Karpas-422 (cell line): ENCODE data around the gene P2RX3. TPM values are rescaled to one million over a fixed set of nuclear protein-coding genes. Genes with fewer than 3 reads are reported as not detected.
"Not testable (repeated sequence)": the region's sequence is repeated elsewhere in the genome, so short reads cannot be mapped to it uniquely, and the experiment has no call there.

Experiments used
- DNase-seq: peaks from one replicate; pipeline ENCODE4 v3.0.0-alpha.2; 2015
- H2AFZ ChIP-seq: fragments of 200-600 bp; sonication (generic); 2 replicates; pipeline ENCODE4 v1.6.1; 2014; ENCODE audit warnings: antibody characterized with exemption, low read length, mixed read lengths
- H3K27ac ChIP-seq: fragments of 200-600 bp; sonication (generic); 2 replicates; pipeline ENCODE4 v1.5.1; 2014; ENCODE audit warnings: mild to moderate bottlenecking, low read length, moderate library complexity
- H3K27me3 ChIP-seq: fragments of 200-600 bp; sonication (generic); 2 replicates; pipeline ENCODE4 v1.6.1; 2014; ENCODE audit warnings: low read length, mixed read lengths
- H3K36me3 ChIP-seq: fragments of 200-600 bp; sonication (generic); 2 replicates; pipeline ENCODE4 v1.6.1; 2014; ENCODE audit warnings: low read length, mixed read lengths; ENCODE audit not compliant: insufficient read depth
- H3K4me1 ChIP-seq: fragments of 200-600 bp; sonication (generic); 2 replicates; pipeline ENCODE4 v1.6.1; 2014; ENCODE audit warnings: mild to moderate bottlenecking, low read length, mixed read lengths
- H3K4me2 ChIP-seq: fragments of 200-600 bp; sonication (generic); 2 replicates; pipeline ENCODE4 v1.6.1; 2014; ENCODE audit warnings: low read length, low read depth, mild to moderate bottlenecking; ENCODE audit not compliant: poor library complexity, severe bottlenecking
- H3K4me3 ChIP-seq: fragments of 200-600 bp; sonication (generic); 2 replicates; pipeline ENCODE4 v1.5.1; 2014; ENCODE audit warnings: mild to moderate bottlenecking, antibody characterized with exemption, low read length, mixed read lengths
- H3K79me2 ChIP-seq: fragments of 200-600 bp; sonication (generic); 2 replicates; pipeline ENCODE4 v1.6.1; 2014; ENCODE audit warnings: mild to moderate bottlenecking, low read length, mixed read lengths
- H3K9ac ChIP-seq: fragments of 200-600 bp; sonication (generic); 2 replicates; pipeline ENCODE4 v1.6.0; 2014; ENCODE audit warnings: low read length
- H3K9me2 ChIP-seq: fragments of 200-600 bp; sonication (generic), shearing (Covaris generic); replicated peaks from 2 replicates; pipeline ENCODE4 v1.6.0; 2014; ENCODE audit warnings: mild to moderate bottlenecking, low read length, moderate library complexity; ENCODE audit not compliant: insufficient read depth
- H3K9me3 ChIP-seq: fragments of 300-700, 200-600 bp; sonication (generic); 2 replicates; pipeline ENCODE4 v1.6.1; 2014; ENCODE audit warnings: low read length, mixed read lengths
- H4K20me1 ChIP-seq: fragments of 200-600 bp; sonication (generic); 2 replicates; pipeline ENCODE4 v1.6.1; 2014; ENCODE audit warnings: mild to moderate bottlenecking, antibody characterized with exemption, low read length, low read depth; ENCODE audit not compliant: insufficient read depth
- total RNA-seq: library from RNA; depleted of rRNA; stranded (reverse); fragments of >200 nt; shearing (Covaris generic); gene quantifications from 2 replicates; pipeline ENCODE4 v1.2.3, GENCODE V29; 2014; ENCODE audit warnings: low replicate concordance; rRNA removed

The P2RX3 gene
- total RNA-seq: not detected in 2 replicates

DNA sequence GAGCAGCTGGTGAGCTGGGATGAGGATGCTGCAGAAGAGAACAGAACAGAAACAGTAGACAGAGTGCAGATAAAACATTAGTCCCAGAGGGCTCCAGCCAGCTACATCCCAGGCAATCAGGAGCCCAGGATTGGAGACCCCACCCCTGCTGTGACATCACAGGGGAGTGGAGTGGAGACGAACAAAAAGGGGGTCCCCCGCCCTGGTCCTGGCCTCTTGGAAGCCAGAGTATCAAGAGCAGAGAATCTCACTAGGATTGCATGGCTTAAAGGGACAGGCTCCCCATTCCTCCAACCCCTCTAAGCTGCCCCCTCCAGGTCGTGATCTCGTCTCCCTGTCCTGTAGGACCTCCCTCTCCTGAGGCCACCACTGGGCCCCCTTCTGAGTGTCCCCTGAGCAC is at the start of gene P2RX3:
TSS of gene P2RX3 (plus strand) at position 211 of the 400 bp plus-strand sequence. CDS start 199 bp downstream, outside the sequence.
- Histone ChIP-seq H3K79me2 (peaks cover 28% of the 10 kb centered on the region), H2AFZ (no peak within 1 kb of the TSS), H3K9me2 (no peaks in the 10 kb centered on the region), H3K27ac (no peak within 1 kb of the TSS), H3K4me3 (no peak within 1 kb of the TSS), H3K27me3 (no peaks in the 10 kb centered on the region), H4K20me1 (no peaks in the 10 kb centered on the region; the same call in 1 of the 2 replicates), H3K9ac (no peak within 1 kb of the TSS), H3K4me2 (no peak within 1 kb of the TSS), H3K36me3 (peaks cover 11% of the 10 kb centered on the region; the same call in 1 of the 2 replicates), H3K4me1 (peaks cover 37% of the 10 kb centered on the region), H3K9me3 (no peaks in the 10 kb centered on the region)
- DNase-seq: no peak

DNA sequence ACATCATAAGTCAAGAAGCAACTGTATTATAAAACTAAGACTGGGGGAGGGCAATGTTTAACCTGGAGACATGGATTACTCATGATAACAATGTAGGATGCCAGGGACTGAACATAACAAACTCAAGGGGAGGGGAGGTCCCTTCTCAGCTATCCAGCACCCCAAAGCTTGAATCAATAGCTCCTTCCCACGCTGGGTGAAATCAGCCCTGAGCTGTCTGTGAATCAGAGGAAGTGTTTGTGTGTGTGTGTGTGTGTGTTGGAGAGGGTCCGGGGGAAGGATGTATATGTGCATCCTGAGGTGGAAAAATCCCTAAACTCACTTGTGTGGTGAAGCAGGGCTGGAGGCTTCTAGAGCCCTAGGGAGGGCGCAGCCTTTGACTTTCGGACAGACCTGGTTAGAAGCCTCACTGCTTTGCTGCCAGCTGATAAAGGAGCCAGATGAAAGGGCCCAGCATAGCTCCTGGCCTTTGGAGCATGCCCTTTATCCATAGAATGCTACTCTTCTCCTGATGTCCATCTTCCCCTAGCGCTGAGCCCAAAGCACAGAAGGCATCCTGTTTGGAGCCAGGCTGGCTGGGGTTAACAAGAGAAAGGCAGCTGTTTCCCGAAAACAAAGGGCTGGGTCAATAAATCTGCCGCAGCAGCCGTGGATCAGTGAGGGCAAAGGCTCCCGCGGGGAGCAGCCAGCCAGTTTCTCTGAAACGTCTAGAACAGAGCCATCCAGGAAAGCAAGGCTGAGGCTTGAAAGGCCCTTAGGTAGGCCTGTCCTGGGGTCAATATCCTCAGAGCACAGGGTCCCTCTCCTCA is 49.2 kb upstream of the P2RX3 start:
- H3K27me3 ChIP-seq: no peaks in the 10 kb centered on the region
- H3K9me2 ChIP-seq: no peaks in the 10 kb centered on the region
- DNase-seq: no peak
- H3K9me3 ChIP-seq: no peaks in the 10 kb centered on the region
- H4K20me1 ChIP-seq: no peaks in the 10 kb centered on the region
- H3K36me3 ChIP-seq: no peaks in the 10 kb centered on the region
- H3K9ac ChIP-seq: no peak overlapping the region
- no peak overlapping the region for H2AFZ ChIP-seq
- no peaks in the 10 kb centered on the region for H3K79me2 ChIP-seq
- no peak overlapping the region for H3K27ac ChIP-seq
- H3K4me1 ChIP-seq: no peaks in the 10 kb centered on the region
- H3K4me2 ChIP-seq: no peak overlapping the region
- H3K4me3 ChIP-seq: no peak overlapping the region

GRCh38 chr11:57290288-57290687 is 47.9 kb upstream of the P2RX3 start:
- no peaks in the 10 kb centered on the region for H3K9me3 ChIP-seq
- no peaks in the 10 kb centered on the region for H4K20me1 ChIP-seq
- H3K4me2 ChIP-seq: no peak overlapping the region
- H3K4me1 ChIP-seq: no peaks in the 10 kb centered on the region
- H3K79me2 ChIP-seq: no peaks in the 10 kb centered on the region
- no peaks in the 10 kb centered on the region for H3K9me2 ChIP-seq
- DNase-seq: no peak
- no peaks in the 10 kb centered on the region for H3K36me3 ChIP-seq
- no peak overlapping the region for H3K27ac ChIP-seq
- no peak overlapping the region for H2AFZ ChIP-seq
- H3K9ac ChIP-seq: no peak overlapping the region
- H3K27me3 ChIP-seq: no peaks in the 10 kb centered on the region
- no peak overlapping the region for H3K4me3 ChIP-seq

DNA sequence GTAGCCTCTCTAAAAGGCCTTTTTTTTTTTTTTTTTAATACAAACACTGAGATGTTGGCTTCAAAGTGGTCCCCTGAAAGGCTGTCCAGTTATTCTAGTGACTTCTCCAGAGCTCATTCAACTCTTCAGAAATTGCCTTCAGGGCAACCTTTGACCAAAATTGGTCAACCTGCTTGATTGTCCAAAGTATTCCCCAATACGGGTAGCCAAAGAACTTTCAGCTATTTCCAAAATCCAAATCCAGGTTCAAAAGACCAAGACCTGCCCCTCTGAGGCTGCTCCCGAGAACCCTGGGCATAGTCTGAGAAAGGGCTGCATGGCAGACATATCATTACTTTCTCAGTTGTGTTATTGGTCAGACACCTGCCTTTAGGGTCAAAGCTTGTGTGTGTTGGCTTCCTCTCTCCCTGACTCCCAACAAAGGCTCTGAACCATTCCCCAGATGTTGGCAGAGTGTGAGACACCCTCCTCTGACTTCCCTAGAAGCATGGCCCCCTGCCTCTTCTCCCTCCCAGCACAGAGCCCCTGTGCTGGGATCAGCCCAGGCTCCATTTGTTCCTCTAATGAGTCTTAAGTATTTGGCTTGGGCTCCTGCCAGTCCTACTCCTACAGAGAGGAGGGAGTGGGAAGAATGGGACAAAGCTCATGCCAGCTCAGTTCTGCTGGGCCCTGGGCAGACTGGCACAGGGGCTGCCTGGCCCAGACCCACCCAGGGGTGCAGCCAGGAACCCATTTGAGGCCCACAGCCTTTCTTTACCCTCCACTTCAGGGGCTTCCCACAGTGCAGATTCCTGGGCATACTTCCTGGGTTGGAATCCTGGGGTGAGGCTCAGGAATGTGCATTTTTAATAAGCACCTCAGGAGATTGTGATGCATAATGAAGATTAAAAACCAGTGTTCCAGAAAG is 43.7 kb upstream of the P2RX3 start:
- Histone ChIP-seq H2AFZ (no peak overlapping the region), H3K27ac (no peak overlapping the region), H4K20me1 (no peaks in the 10 kb centered on the region), H3K4me1 (no peaks in the 10 kb centered on the region), H3K79me2 (no peaks in the 10 kb centered on the region), H3K9me2 (no peaks in the 10 kb centered on the region), H3K9ac (no peak overlapping the region), H3K27me3 (no peaks in the 10 kb centered on the region), H3K9me3 (no peaks in the 10 kb centered on the region), H3K36me3 (peaks cover 6% of the 10 kb centered on the region), H3K4me2 (no peak overlapping the region), H3K4me3 (no peak overlapping the region)
- no peak for DNase-seq

- DNase-seq, H4K20me1 ChIP-seq, H3K9me3 ChIP-seq, H3K79me2 ChIP-seq, H3K4me2 ChIP-seq, H3K27me3 ChIP-seq, H2AFZ ChIP-seq, H3K9me2 ChIP-seq, H3K9ac ChIP-seq, H3K4me1 ChIP-seq, H3K27ac ChIP-seq, H3K4me3 ChIP-seq: not testable (repeated sequence)
- peaks cover 14% of the 10 kb centered on the region for H3K36me3 ChIP-seq
Observed at GRCh38 chr11:57296205-57296604, 41.9 kb upstream of the P2RX3 start.

DNA sequence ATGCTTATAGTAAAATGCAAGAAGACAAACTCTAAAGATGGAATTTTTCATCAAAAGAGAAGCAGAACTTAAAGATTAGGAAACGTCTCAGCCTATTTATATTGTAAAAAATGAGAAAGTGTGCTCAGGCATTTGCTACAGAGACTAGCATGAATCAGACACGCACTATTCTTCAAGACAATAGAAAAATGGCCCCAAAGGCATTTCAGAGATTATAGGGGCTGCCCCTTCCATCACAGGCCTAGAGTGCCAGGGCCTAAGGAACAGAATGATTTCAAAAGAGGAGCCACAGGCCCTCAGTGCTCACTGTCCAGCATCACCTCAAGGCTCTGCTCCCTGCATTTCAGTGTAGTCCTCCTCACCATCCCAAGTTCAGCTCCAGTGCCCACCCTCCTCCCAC is 40.9 kb upstream of the P2RX3 start:
- no peak overlapping the region for H3K27ac ChIP-seq
- no peak overlapping the region for H3K9ac ChIP-seq
- no peaks in the 10 kb centered on the region for H3K9me3 ChIP-seq
- no peaks in the 10 kb centered on the region for H3K4me1 ChIP-seq
- H4K20me1 ChIP-seq: no peaks in the 10 kb centered on the region
- no peaks in the 10 kb centered on the region for H3K27me3 ChIP-seq
- no peaks in the 10 kb centered on the region for H3K9me2 ChIP-seq
- H3K4me3 ChIP-seq: no peak overlapping the region
- no peak overlapping the region for H3K4me2 ChIP-seq
- no peak overlapping the region for H2AFZ ChIP-seq
- no peaks in the 10 kb centered on the region for H3K79me2 ChIP-seq
- H3K36me3 ChIP-seq: peaks cover 19% of the 10 kb centered on the region
- DNase-seq: no peak

GRCh38 chr11:57299150-57299737 is 38.9 kb upstream of the P2RX3 start:
- no peaks in the 10 kb centered on the region for H3K4me1 ChIP-seq
- no peaks in the 10 kb centered on the region for H3K9me3 ChIP-seq
- no peak overlapping the region for H2AFZ ChIP-seq
- H3K9me2 ChIP-seq: no peaks in the 10 kb centered on the region
- H4K20me1 ChIP-seq: no peaks in the 10 kb centered on the region
- H3K4me3 ChIP-seq: no peak overlapping the region
- H3K27me3 ChIP-seq: no peaks in the 10 kb centered on the region
- DNase-seq: no peak
- H3K27ac ChIP-seq: no peak overlapping the region
- no peak overlapping the region for H3K4me2 ChIP-seq
- no peaks in the 10 kb centered on the region for H3K79me2 ChIP-seq
- no peak overlapping the region for H3K9ac ChIP-seq
- peaks cover 19% of the 10 kb centered on the region for H3K36me3 ChIP-seq

DNA sequence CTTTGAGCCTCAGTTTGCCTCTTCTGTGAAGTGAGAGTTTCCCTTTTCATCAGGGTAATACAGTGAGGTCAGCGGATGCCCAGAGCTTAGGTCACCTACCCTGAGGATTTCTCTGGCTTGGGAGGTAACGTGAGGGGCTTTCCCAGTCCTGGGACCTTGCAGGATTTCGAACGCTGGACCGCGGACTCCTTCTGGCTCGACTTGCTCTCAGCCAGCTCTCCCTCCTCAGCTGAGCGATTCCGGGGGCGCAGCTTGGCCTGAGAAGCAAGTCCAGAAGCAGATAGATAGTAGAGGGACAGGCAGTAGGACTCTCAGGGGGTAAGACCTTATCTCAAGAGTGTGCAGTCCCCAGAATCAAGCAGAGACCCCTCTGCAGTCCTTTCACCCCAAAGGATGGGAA is 37.4 kb upstream of the P2RX3 start:
- Histone ChIP-seq H3K79me2 (no peaks in the 10 kb centered on the region), H3K9ac (no peak overlapping the region), H3K36me3 (peaks cover 19% of the 10 kb centered on the region), H3K9me2 (no peaks in the 10 kb centered on the region), H3K4me1 (no peaks in the 10 kb centered on the region), H3K4me3 (no peak overlapping the region), H2AFZ (no peak overlapping the region), H3K4me2 (no peak overlapping the region), H3K9me3 (no peaks in the 10 kb centered on the region), H3K27ac (no peak overlapping the region), H4K20me1 (no peaks in the 10 kb centered on the region), H3K27me3 (no peaks in the 10 kb centered on the region)
- DNase-seq: no peak
